Measurements from ENCODE around the gene COA3.

Gene COA3

GRCh38 chr17:42783791-42784138, 14.7 kb downstream of the COA3 start:
- no peak for TF ChIP-seq EZH2phosphoT487 (conservative IDR thresholded peaks at IDR 0.05; ENCODE audit: low read length)
- TF ChIP-seq, protein P1, sequence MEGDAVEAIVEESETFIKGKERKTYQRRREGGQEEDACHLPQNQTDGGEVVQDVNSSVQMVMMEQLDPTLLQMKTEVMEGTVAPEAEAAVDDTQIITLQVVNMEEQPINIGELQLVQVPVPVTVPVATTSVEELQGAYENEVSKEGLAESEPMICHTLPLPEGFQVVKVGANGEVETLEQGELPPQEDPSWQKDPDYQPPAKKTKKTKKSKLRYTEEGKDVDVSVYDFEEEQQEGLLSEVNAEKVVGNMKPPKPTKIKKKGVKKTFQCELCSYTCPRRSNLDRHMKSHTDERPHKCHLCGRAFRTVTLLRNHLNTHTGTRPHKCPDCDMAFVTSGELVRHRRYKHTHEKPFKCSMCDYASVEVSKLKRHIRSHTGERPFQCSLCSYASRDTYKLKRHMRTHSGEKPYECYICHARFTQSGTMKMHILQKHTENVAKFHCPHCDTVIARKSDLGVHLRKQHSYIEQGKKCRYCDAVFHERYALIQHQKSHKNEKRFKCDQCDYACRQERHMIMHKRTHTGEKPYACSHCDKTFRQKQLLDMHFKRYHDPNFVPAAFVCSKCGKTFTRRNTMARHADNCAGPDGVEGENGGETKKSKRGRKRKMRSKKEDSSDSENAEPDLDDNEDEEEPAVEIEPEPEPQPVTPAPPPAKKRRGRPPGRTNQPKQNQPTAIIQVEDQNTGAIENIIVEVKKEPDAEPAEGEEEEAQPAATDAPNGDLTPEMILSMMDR (IDR thresholded peaks at IDR 0.05; ENCODE audit: insufficient read depth, low read length, poor library complexity, severe bottlenecking): no peak
- Histone ChIP-seq H3K4me3 (ENCODE audit: insufficient read depth, low read length, poor library complexity, severe bottlenecking) (no peak overlapping the region), H3K27me3 (ENCODE audit: low read length) (no peaks in the 10 kb centered on the region), H3K27ac (ENCODE audit: low read depth, low read length) (no peak overlapping the region), H3K9me3 (ENCODE audit: insufficient read depth, low read length) (no peaks in the 10 kb centered on the region), H3K9ac (ENCODE audit: low read length) (no peak overlapping the region), H3K36me3 (ENCODE audit: low read length) (no peaks in the 10 kb centered on the region), H4K20me1 (ENCODE audit: low read depth, low read length) (no peaks in the 10 kb centered on the region), H3K9me2 (replicated peaks; ENCODE audit: insufficient read depth, low read length) (no peaks in the 10 kb centered on the region), H2AFZ (ENCODE audit: low read depth, low read length, severe bottlenecking) (no peak overlapping the region), H3K4me2 (ENCODE audit: low read depth, low read length, poor library complexity, severe bottlenecking) (no peak overlapping the region), H3F3A (ENCODE audit: insufficient read depth) (no peaks in the 10 kb centered on the region), H3K79me2 (ENCODE audit: insufficient read depth, low read length) (no peaks in the 10 kb centered on the region)

DNA sequence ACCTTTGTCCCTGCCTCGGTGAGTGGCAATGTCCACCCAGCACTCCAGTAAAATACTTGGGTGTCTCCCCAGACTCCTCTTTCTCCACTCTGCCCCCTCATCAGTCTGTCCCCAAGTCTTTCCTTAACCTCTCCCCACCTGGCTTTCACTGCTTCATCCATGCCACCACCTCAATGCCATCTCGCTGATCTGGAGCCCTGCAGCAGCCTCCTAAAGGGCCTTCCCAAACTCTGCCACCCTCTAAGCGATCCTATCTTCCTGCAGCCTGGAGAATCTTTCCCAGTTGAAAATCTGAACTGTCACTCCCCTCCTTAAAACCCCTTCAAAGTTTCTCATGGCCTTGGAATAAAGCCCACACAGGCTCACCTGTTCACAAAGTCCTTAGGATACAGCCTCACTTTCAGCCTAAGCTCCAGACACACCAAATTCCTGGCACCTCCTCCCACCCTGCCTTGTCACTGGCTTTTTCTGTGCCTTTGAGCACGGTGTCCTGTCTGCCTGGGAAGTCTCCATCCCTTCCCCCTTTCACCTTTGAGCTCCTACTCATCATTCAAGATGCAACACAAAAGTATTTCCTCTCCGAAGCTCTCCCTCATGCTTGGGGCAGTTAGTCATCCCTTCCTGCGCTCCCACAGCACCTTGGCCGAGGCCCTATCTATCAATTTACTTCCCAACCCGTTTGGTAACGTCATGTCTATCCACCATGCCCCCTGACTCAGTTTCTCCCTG, 15.3 kb downstream of the COA3 start:
- Histone ChIP-seq H3K79me2 (ENCODE audit: insufficient read depth, low read length) (no peaks in the 10 kb centered on the region), H3K9ac (ENCODE audit: low read length) (no peak overlapping the region), H3K4me2 (ENCODE audit: low read depth, low read length, poor library complexity, severe bottlenecking) (no peak overlapping the region), H3K9me2 (replicated peaks; ENCODE audit: insufficient read depth, low read length) (no peaks in the 10 kb centered on the region), H3K36me3 (ENCODE audit: low read length) (no peaks in the 10 kb centered on the region), H4K20me1 (ENCODE audit: low read depth, low read length) (no peaks in the 10 kb centered on the region), H3K27ac (ENCODE audit: low read depth, low read length) (no peak overlapping the region), H3K9me3 (ENCODE audit: insufficient read depth, low read length) (no peaks in the 10 kb centered on the region), H3K27me3 (ENCODE audit: low read length) (no peaks in the 10 kb centered on the region), H3F3A (ENCODE audit: insufficient read depth) (no peaks in the 10 kb centered on the region), H2AFZ (ENCODE audit: low read depth, low read length, severe bottlenecking) (no peak overlapping the region), H3K4me3 (ENCODE audit: insufficient read depth, low read length, poor library complexity, severe bottlenecking) (no peak overlapping the region)
- TF ChIP-seq, protein P1 (IDR thresholded peaks at IDR 0.05; ENCODE audit: insufficient read depth, low read length, poor library complexity, severe bottlenecking): no peak
- no peak for TF ChIP-seq EZH2phosphoT487 (conservative IDR thresholded peaks at IDR 0.05; ENCODE audit: low read length)

GRCh38 chr17:42782166-42783061, 16.1 kb downstream of the COA3 start:
- H2AFZ ChIP-seq (ENCODE audit: low read depth, low read length, severe bottlenecking): no peak overlapping the region
- H3K36me3 ChIP-seq (ENCODE audit: low read length): no peaks in the 10 kb centered on the region
- H4K20me1 ChIP-seq (ENCODE audit: low read depth, low read length): no peaks in the 10 kb centered on the region
- H3F3A ChIP-seq (ENCODE audit: insufficient read depth): no peaks in the 10 kb centered on the region
- H3K79me2 ChIP-seq (ENCODE audit: insufficient read depth, low read length): no peaks in the 10 kb centered on the region
- no peaks in the 10 kb centered on the region for H3K9me3 ChIP-seq (ENCODE audit: insufficient read depth, low read length)
- H3K4me3 ChIP-seq (ENCODE audit: insufficient read depth, low read length, poor library complexity, severe bottlenecking): no peak overlapping the region
- no peak overlapping the region for H3K9ac ChIP-seq (ENCODE audit: low read length)
- H3K9me2 ChIP-seq (replicated peaks; ENCODE audit: insufficient read depth, low read length): no peaks in the 10 kb centered on the region
- no peaks in the 10 kb centered on the region for H3K27me3 ChIP-seq (ENCODE audit: low read length)
- TF ChIP-seq, protein P1 (IDR thresholded peaks at IDR 0.05; ENCODE audit: insufficient read depth, low read length, poor library complexity, severe bottlenecking): no peak
- no peak for TF ChIP-seq EZH2phosphoT487 (conservative IDR thresholded peaks at IDR 0.05; ENCODE audit: low read length)
- H3K27ac ChIP-seq (ENCODE audit: low read depth, low read length): no peak overlapping the region
- no peak overlapping the region for H3K4me2 ChIP-seq (ENCODE audit: low read depth, low read length, poor library complexity, severe bottlenecking)

Measured in SU-DHL-6 (cell line).